ENCODE results near the gene TM7SF2.
A peak's percentile ranks its signal among the peaks of the same experiment; 100 is the strongest.

Gene TM7SF2

GRCh38 chr11:65129649-65130441 lies 18.2 kb downstream of the TM7SF2 start:
- H3K9ac ChIP-seq (ENCODE audit: low read length), result peak overlapping the region; percentile 97; the same call in 1 of the 2 replicates
- peak overlapping the region; percentile 100 for H3K27ac ChIP-seq (ENCODE audit: low read depth, low read length)
- no peak overlapping the region for H2AFZ ChIP-seq (ENCODE audit: low read depth, low read length, severe bottlenecking)
- H3K36me3 ChIP-seq (ENCODE audit: low read length), result peaks cover 22% of the 10 kb centered on the region; the same call in 1 of the 2 replicates
- H3K9me3 ChIP-seq (ENCODE audit: insufficient read depth, low read length), result no peaks in the 10 kb centered on the region
- no peaks in the 10 kb centered on the region for H3K27me3 ChIP-seq (ENCODE audit: low read length)
- peak overlapping the region; percentile 99 for H3K4me2 ChIP-seq (ENCODE audit: low read depth, low read length, poor library complexity, severe bottlenecking)
- H3K79me2 ChIP-seq (ENCODE audit: insufficient read depth, low read length), result peaks cover 27% of the 10 kb centered on the region
- H3F3A ChIP-seq (ENCODE audit: insufficient read depth), result peaks cover 67% of the 10 kb centered on the region
- H3K4me3 ChIP-seq (ENCODE audit: insufficient read depth, low read length, poor library complexity, severe bottlenecking), result no peak overlapping the region
- TF ChIP-seq, protein P1, sequence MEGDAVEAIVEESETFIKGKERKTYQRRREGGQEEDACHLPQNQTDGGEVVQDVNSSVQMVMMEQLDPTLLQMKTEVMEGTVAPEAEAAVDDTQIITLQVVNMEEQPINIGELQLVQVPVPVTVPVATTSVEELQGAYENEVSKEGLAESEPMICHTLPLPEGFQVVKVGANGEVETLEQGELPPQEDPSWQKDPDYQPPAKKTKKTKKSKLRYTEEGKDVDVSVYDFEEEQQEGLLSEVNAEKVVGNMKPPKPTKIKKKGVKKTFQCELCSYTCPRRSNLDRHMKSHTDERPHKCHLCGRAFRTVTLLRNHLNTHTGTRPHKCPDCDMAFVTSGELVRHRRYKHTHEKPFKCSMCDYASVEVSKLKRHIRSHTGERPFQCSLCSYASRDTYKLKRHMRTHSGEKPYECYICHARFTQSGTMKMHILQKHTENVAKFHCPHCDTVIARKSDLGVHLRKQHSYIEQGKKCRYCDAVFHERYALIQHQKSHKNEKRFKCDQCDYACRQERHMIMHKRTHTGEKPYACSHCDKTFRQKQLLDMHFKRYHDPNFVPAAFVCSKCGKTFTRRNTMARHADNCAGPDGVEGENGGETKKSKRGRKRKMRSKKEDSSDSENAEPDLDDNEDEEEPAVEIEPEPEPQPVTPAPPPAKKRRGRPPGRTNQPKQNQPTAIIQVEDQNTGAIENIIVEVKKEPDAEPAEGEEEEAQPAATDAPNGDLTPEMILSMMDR (IDR thresholded peaks at IDR 0.05; ENCODE audit: insufficient read depth, low read length, poor library complexity, severe bottlenecking), result no peak
- TF ChIP-seq EZH2phosphoT487 (conservative IDR thresholded peaks at IDR 0.05; ENCODE audit: low read length), result no peak
- no peaks in the 10 kb centered on the region for H4K20me1 ChIP-seq (ENCODE audit: low read depth, low read length)
- no peaks in the 10 kb centered on the region for H3K9me2 ChIP-seq (replicated peaks; ENCODE audit: insufficient read depth, low read length)

- H3F3A ChIP-seq (ENCODE audit: insufficient read depth), result peaks cover 64% of the 10 kb centered on the region
- H3K9ac ChIP-seq (ENCODE audit: low read length), result peak overlapping the region; percentile 97
- peaks cover 25% of the 10 kb centered on the region for H3K79me2 ChIP-seq (ENCODE audit: insufficient read depth, low read length)
- H2AFZ ChIP-seq (ENCODE audit: low read depth, low read length, severe bottlenecking), result no peak overlapping the region
- no peaks in the 10 kb centered on the region for H4K20me1 ChIP-seq (ENCODE audit: low read depth, low read length)
- H3K27ac ChIP-seq (ENCODE audit: low read depth, low read length), result peak overlapping the region; percentile 100
- peak overlapping the region; percentile 99 for H3K4me2 ChIP-seq (ENCODE audit: low read depth, low read length, poor library complexity, severe bottlenecking)
- no peaks in the 10 kb centered on the region for H3K9me3 ChIP-seq (ENCODE audit: insufficient read depth, low read length)
- TF ChIP-seq, protein P1 (IDR thresholded peaks at IDR 0.05; ENCODE audit: insufficient read depth, low read length, poor library complexity, severe bottlenecking), result no peak
- peaks cover 22% of the 10 kb centered on the region; the same call in 1 of the 2 replicates for H3K36me3 ChIP-seq (ENCODE audit: low read length)
- H3K4me3 ChIP-seq (ENCODE audit: insufficient read depth, low read length, poor library complexity, severe bottlenecking), result no peak overlapping the region
- no peaks in the 10 kb centered on the region for H3K9me2 ChIP-seq (replicated peaks; ENCODE audit: insufficient read depth, low read length)
- no peaks in the 10 kb centered on the region for H3K27me3 ChIP-seq (ENCODE audit: low read length)
These were observed 19.2 kb downstream of the TM7SF2 start for GRCh38 chr11:65130631-65131416.

DNA sequence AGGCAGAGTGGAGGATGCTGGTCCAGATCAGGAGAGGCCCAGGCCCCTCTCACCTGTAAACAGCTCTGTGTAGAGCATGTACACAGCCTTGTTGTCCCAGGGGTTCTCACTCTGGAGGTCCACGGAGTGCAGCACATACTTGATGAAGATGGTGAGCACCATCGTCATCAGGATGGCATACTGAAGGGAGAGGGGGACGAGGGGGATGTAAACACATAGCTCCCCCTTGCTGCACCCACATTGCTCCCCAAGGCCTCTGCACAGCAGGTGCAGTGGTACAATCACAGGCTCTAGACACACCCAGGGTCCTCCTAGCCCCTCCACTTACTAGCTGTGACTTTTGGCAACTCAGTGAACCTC lies 19.7 kb downstream of the TM7SF2 start:
- Histone ChIP-seq H3K27me3 (ENCODE audit: low read length) (no peaks in the 10 kb centered on the region), H3K9me2 (replicated peaks; ENCODE audit: insufficient read depth, low read length) (no peaks in the 10 kb centered on the region), H2AFZ (ENCODE audit: low read depth, low read length, severe bottlenecking) (no peak overlapping the region), H3K27ac (ENCODE audit: low read depth, low read length) (peak overlapping the region; percentile 100), H3K79me2 (ENCODE audit: insufficient read depth, low read length) (peaks cover 25% of the 10 kb centered on the region), H3K9me3 (ENCODE audit: insufficient read depth, low read length) (no peaks in the 10 kb centered on the region), H3K4me3 (ENCODE audit: insufficient read depth, low read length, poor library complexity, severe bottlenecking) (peak overlapping the region; percentile 48), H3K36me3 (ENCODE audit: low read length) (peaks cover 22% of the 10 kb centered on the region; the same call in 1 of the 2 replicates), H3K9ac (ENCODE audit: low read length) (peak overlapping the region; percentile 97), H3F3A (ENCODE audit: insufficient read depth) (peaks cover 58% of the 10 kb centered on the region), H3K4me2 (ENCODE audit: low read depth, low read length, poor library complexity, severe bottlenecking) (peak overlapping the region; percentile 99), H4K20me1 (ENCODE audit: low read depth, low read length) (no peaks in the 10 kb centered on the region)
- TF ChIP-seq EZH2phosphoT487 (conservative IDR thresholded peaks at IDR 0.05; ENCODE audit: low read length), result no peak
- TF ChIP-seq, protein P1 (IDR thresholded peaks at IDR 0.05; ENCODE audit: insufficient read depth, low read length, poor library complexity, severe bottlenecking), result no peak

Measured in SU-DHL-6 (cell line).